ENCODE results near the gene HPRT1.

The HPRT1 gene

GRCh38 chrX:134476284-134476683 is 16.3 kb downstream of the HPRT1 start:
- Histone ChIP-seq H3K36me3 (replicated peaks; ENCODE audit: insufficient read depth, low read length) (no peaks in the 10 kb centered on the region; the same call in 1 of the 2 replicates), H3K9me2 (replicated peaks; ENCODE audit: insufficient read depth, low read length) (no peaks in the 10 kb centered on the region), H3K27me3 (replicated peaks; ENCODE audit: insufficient read depth, low read length) (no peaks in the 10 kb centered on the region), H2AFZ (ENCODE audit: low read length) (no peak overlapping the region), H4K20me1 (ENCODE audit: insufficient read depth, low read length) (no peaks in the 10 kb centered on the region), H3K27ac (ENCODE audit: low read length) (no peak overlapping the region), H3F3A (ENCODE audit: insufficient read depth, low read length) (no peaks in the 10 kb centered on the region), H3K4me3 (ENCODE audit: low read length) (no peak overlapping the region), H3K9me3 (replicated peaks; ENCODE audit: insufficient read depth, low read length) (no peaks in the 10 kb centered on the region), H3K9ac (ENCODE audit: low read length) (no peak overlapping the region), H3K4me2 (ENCODE audit: low read depth, low read length) (no peak overlapping the region), H3K4me1 (ENCODE audit: low read length) (no peaks in the 10 kb centered on the region), H3K79me2 (ENCODE audit: low read length) (no peaks in the 10 kb centered on the region)
- TF ChIP-seq, protein P1, sequence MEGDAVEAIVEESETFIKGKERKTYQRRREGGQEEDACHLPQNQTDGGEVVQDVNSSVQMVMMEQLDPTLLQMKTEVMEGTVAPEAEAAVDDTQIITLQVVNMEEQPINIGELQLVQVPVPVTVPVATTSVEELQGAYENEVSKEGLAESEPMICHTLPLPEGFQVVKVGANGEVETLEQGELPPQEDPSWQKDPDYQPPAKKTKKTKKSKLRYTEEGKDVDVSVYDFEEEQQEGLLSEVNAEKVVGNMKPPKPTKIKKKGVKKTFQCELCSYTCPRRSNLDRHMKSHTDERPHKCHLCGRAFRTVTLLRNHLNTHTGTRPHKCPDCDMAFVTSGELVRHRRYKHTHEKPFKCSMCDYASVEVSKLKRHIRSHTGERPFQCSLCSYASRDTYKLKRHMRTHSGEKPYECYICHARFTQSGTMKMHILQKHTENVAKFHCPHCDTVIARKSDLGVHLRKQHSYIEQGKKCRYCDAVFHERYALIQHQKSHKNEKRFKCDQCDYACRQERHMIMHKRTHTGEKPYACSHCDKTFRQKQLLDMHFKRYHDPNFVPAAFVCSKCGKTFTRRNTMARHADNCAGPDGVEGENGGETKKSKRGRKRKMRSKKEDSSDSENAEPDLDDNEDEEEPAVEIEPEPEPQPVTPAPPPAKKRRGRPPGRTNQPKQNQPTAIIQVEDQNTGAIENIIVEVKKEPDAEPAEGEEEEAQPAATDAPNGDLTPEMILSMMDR (IDR thresholded peaks at IDR 0.05; ENCODE audit: low read length): no peak
- TF ChIP-seq EZH2phosphoT487 (IDR thresholded peaks at IDR 0.05; ENCODE audit: low read length): no peak
- TF ChIP-seq EZH2 (optimal IDR thresholded peaks at IDR 0.05; ENCODE audit: low read depth, low read length): no peak
- no peak for DNase-seq

DNA sequence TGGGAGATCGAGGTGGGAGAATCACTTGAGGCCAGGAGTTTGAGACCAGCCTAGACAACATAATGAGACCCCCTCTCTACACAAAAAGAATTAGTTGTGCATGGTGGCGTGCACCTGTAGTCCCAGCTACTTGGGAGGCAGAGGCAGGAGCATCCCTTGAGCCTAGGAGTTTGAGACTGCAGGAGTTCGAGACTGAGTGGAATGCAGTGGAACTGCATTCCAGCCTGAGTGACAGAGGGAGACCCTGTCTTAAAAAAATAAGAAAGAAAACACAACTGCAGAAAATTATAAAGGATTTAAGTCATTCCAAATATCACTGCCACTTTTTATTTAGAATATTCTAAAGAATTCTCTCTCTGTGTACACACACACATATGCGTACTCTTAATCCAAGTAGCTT is 18.4 kb downstream of the HPRT1 start:
- H4K20me1 ChIP-seq (ENCODE audit: insufficient read depth, low read length): no peaks in the 10 kb centered on the region
- no peaks in the 10 kb centered on the region for H3K9me2 ChIP-seq (replicated peaks; ENCODE audit: insufficient read depth, low read length)
- no peak for DNase-seq
- H2AFZ ChIP-seq (ENCODE audit: low read length): no peak overlapping the region
- H3K4me1 ChIP-seq (ENCODE audit: low read length): no peaks in the 10 kb centered on the region
- TF ChIP-seq, protein P1 (IDR thresholded peaks at IDR 0.05; ENCODE audit: low read length): no peak
- TF ChIP-seq EZH2phosphoT487 (IDR thresholded peaks at IDR 0.05; ENCODE audit: low read length) (no peak), EZH2 (optimal IDR thresholded peaks at IDR 0.05; ENCODE audit: low read depth, low read length) (no peak)
- H3K4me2 ChIP-seq (ENCODE audit: low read depth, low read length): no peak overlapping the region
- no peaks in the 10 kb centered on the region for H3K27me3 ChIP-seq (replicated peaks; ENCODE audit: insufficient read depth, low read length)
- H3K9me3 ChIP-seq (replicated peaks; ENCODE audit: insufficient read depth, low read length): no peaks in the 10 kb centered on the region
- H3K36me3 ChIP-seq (replicated peaks; ENCODE audit: insufficient read depth, low read length): no peaks in the 10 kb centered on the region; the same call in 1 of the 2 replicates
- H3K9ac ChIP-seq (ENCODE audit: low read length): no peak overlapping the region
- no peak overlapping the region for H3K4me3 ChIP-seq (ENCODE audit: low read length)
- H3K27ac ChIP-seq (ENCODE audit: low read length): no peak overlapping the region
- H3K79me2 ChIP-seq (ENCODE audit: low read length): no peaks in the 10 kb centered on the region
- H3F3A ChIP-seq (ENCODE audit: insufficient read depth, low read length): no peaks in the 10 kb centered on the region

DNA sequence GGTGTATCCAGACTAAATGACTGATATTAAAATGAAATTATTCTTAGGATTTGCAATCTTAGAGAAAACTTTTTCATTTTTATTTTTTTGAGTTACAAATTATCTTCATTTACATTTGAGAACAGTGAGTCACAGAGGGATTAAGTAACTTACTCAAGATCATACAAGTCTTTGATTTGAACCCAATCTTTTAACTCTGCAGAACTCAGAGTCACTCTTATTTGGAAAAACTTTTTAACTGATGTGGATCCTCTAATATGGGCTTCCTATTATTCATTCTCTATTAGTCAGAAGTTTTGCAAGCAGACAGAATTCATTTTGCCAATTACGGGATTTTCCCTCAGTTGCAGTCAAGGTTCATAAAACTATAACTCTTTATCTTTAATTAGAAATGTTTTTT is 20.1 kb downstream of the HPRT1 start:
- peaks cover 3% of the 10 kb centered on the region; the same call in 1 of the 2 replicates for H4K20me1 ChIP-seq (ENCODE audit: insufficient read depth, low read length)
- H3K36me3 ChIP-seq (replicated peaks; ENCODE audit: insufficient read depth, low read length): no peaks in the 10 kb centered on the region; the same call in none of the 2 replicates
- H2AFZ ChIP-seq (ENCODE audit: low read length): no peak overlapping the region
- H3K79me2 ChIP-seq (ENCODE audit: low read length): no peaks in the 10 kb centered on the region
- no peak overlapping the region for H3K4me2 ChIP-seq (ENCODE audit: low read depth, low read length)
- no peak overlapping the region for H3K4me3 ChIP-seq (ENCODE audit: low read length)
- TF ChIP-seq EZH2 (optimal IDR thresholded peaks at IDR 0.05; ENCODE audit: low read depth, low read length): no peak
- TF ChIP-seq, protein P1 (IDR thresholded peaks at IDR 0.05; ENCODE audit: low read length): no peak
- no peak for TF ChIP-seq EZH2phosphoT487 (IDR thresholded peaks at IDR 0.05; ENCODE audit: low read length)
- no peak overlapping the region for H3K27ac ChIP-seq (ENCODE audit: low read length)
- no peak overlapping the region for H3K9ac ChIP-seq (ENCODE audit: low read length)
- H3F3A ChIP-seq (ENCODE audit: insufficient read depth, low read length): no peaks in the 10 kb centered on the region
- H3K9me2 ChIP-seq (replicated peaks; ENCODE audit: insufficient read depth, low read length): no peaks in the 10 kb centered on the region
- H3K27me3 ChIP-seq (replicated peaks; ENCODE audit: insufficient read depth, low read length): no peaks in the 10 kb centered on the region
- H3K9me3 ChIP-seq (replicated peaks; ENCODE audit: insufficient read depth, low read length): no peaks in the 10 kb centered on the region
- H3K4me1 ChIP-seq (ENCODE audit: low read length): no peaks in the 10 kb centered on the region
- no peak for DNase-seq
